NT2/D1 (cell line): ENCODE measurements around the gene RBMS3.

Experiments
- SUZ12 ChIP-seq: IDR thresholded peaks from 2 replicates; pipeline ENCODE4 v1.6.1; 2011; ENCODE audit not compliant: insufficient read length, insufficient read depth; ENCODE audit errors: extremely low read depth
- YY1 ChIP-seq: IDR thresholded peaks from 2 replicates; pipeline ENCODE4 v1.6.1; 2011; ENCODE audit not compliant: insufficient read length, insufficient read depth
- ZNF274 ChIP-seq: IDR thresholded peaks from 2 replicates; pipeline ENCODE4 v1.6.1; 2011; ENCODE audit warnings: mild to moderate bottlenecking, low read depth, low read length

- no peak for TF ChIP-seq ZNF274
- TF ChIP-seq YY1, result no peak
- no peak for TF ChIP-seq SUZ12
These were observed 133.8 kb downstream of the RBMS3 start for GRCh38 chr3:29414468-29415224.
